HepG2 (cell line): ENCODE results near the gene PKIG. TPM values are rescaled to one million over a fixed set of nuclear protein-coding genes. Genes with fewer than 3 reads are reported as not detected.

Experiments
- ATF7-NPFF ChIP-seq: sonication (generic); formaldehyde crosslinking; IDR thresholded peaks from 2 replicates; pipeline ENCODE4 v1.8.1; 2023; ENCODE audit warnings: mild to moderate bottlenecking, low read depth, missing genetic modification reagents, moderate library complexity
- BRCA1 ChIP-seq: sonication (generic); formaldehyde crosslinking; IDR thresholded peaks from 2 replicates; pipeline ENCODE4 v1.4.0; 2020; ENCODE audit warnings: missing genetic modification reagents
- CHCHD3 ChIP-seq: sonication (generic); formaldehyde crosslinking; IDR thresholded peaks from 2 replicates; pipeline ENCODE4 v1.8.0; 2022; ENCODE audit warnings: mild to moderate bottlenecking, missing genetic modification reagents, moderate library complexity
- ELF1 ChIP-seq: sonication (generic); formaldehyde crosslinking; IDR thresholded peaks from 2 replicates; pipeline ENCODE4 v1.4.0; 2020; ENCODE audit warnings: missing genetic modification reagents
- EP300 ChIP-seq, 3 experiments: sonication (generic) in 1 of 3; formaldehyde crosslinking in 1 of 3; IDR thresholded peaks; 2 replicates each; pipeline versions ENCODE4 v1.5.1 to v1.6.1; 2011 to 2020; ENCODE audit warnings: low read depth in 2 of 3, low read length in 2 of 3, borderline replicate concordance in 1 of 3, improper control_type of control experiment in 1 of 3, mild to moderate bottlenecking in 1 of 3, missing genetic modification reagents in 1 of 3, moderate library complexity in 1 of 3
- HINFP ChIP-seq: sonication (generic); formaldehyde crosslinking; IDR thresholded peaks from 2 replicates; pipeline ENCODE4 v1.4.0; 2020; ENCODE audit warnings: low read depth, mild to moderate bottlenecking, missing genetic modification reagents
- HNF1B ChIP-seq: sonication (generic); formaldehyde crosslinking; IDR thresholded peaks from 2 replicates; pipeline ENCODE4 v1.5.1; 2020; ENCODE audit warnings: mild to moderate bottlenecking, moderate library complexity, missing genetic modification reagents
- LCORL ChIP-seq, 2 experiments: fragments of 450-650 bp in 1 of 2; sonication (generic) in 1 of 2; formaldehyde crosslinking in 1 of 2; IDR thresholded peaks; 2 replicates each; pipeline versions ENCODE4 v1.5.0 to v1.6.1; 2017 to 2020; ENCODE audit warnings: antibody characterized with exemption in 1 of 2, missing genetic modification reagents in 1 of 2
- PAXIP1 ChIP-seq: sonication (generic); formaldehyde crosslinking; conservative IDR thresholded peaks from 2 replicates; pipeline ENCODE4 v1.4.0; 2020; ENCODE audit warnings: mild to moderate bottlenecking, missing genetic modification reagents, moderate library complexity
- RNF2 ChIP-seq: fragments of 450-650 bp; conservative IDR thresholded peaks from 2 replicates; pipeline ENCODE4 v1.6.1; 2016; ENCODE audit warnings: low read depth
- SPEN ChIP-seq: sonication (generic); formaldehyde crosslinking; IDR thresholded peaks from 2 replicates; pipeline ENCODE4 v1.5.1; 2020; ENCODE audit warnings: low read depth, mild to moderate bottlenecking, missing genetic modification reagents
- TOPORS ChIP-seq: sonication (generic); formaldehyde crosslinking; IDR thresholded peaks from 2 replicates; pipeline ENCODE4 v1.8.0; 2023; ENCODE audit warnings: mild to moderate bottlenecking, missing genetic modification reagents
- ZBTB42 ChIP-seq: sonication (generic); formaldehyde crosslinking; IDR thresholded peaks from 2 replicates; pipeline ENCODE4 v1.5.0; 2020; ENCODE audit warnings: mild to moderate bottlenecking, missing genetic modification reagents
- ZBTB7B ChIP-seq: sonication (generic); formaldehyde crosslinking; IDR thresholded peaks from 2 replicates; pipeline ENCODE4 v1.4.0; 2020; ENCODE audit warnings: missing genetic modification reagents
- ZNF274 ChIP-seq: sonication (generic); formaldehyde crosslinking; IDR thresholded peaks from 2 replicates; pipeline ENCODE4 v1.5.1; 2020; ENCODE audit warnings: mild to moderate bottlenecking, missing genetic modification reagents
- ZNF607 ChIP-seq: sonication (generic); formaldehyde crosslinking; IDR thresholded peaks from 2 replicates; pipeline ENCODE4 v1.5.1; 2020; ENCODE audit warnings: missing genetic modification reagents, mild to moderate bottlenecking, borderline replicate concordance
- ZNF615 ChIP-seq: sonication (generic); formaldehyde crosslinking; IDR thresholded peaks from 2 replicates; pipeline ENCODE4 v1.5.0; 2020; ENCODE audit warnings: mild to moderate bottlenecking, missing genetic modification reagents, borderline replicate concordance
- ZNF724P ChIP-seq: sonication (generic); formaldehyde crosslinking; IDR thresholded peaks from 2 replicates; pipeline ENCODE4 v1.8.0; 2022; ENCODE audit warnings: missing genetic modification reagents, borderline replicate concordance
- polyA plus RNA-seq, 8 experiments: library from polyadenylated mRNA; depleted of rRNA in 3 of 8; stranded (reverse) in 7 of 8; unstranded in 1 of 8; fragments of >200 nt; fragmentation: Illumina TruSeq in 4 of 8; extraction: Trizol in 4 of 8; gene quantifications; 2 replicates each; pipeline versions ENCODE4 v1.2.1 to v1.2.3, GENCODE V29; 2011 to 2016; ENCODE audit warnings: low read depth in 4 of 8, missing spikeins in 1 of 8, mixed read lengths in 1 of 8; ENCODE audit not compliant: insufficient read depth in 1 of 8
- total RNA-seq, 5 experiments: library from RNA; depleted of rRNA; stranded (reverse); fragments of >200 nt; fragmentation: Illumina TruSeq; extraction: Trizol; gene quantifications; 2 replicates each; pipeline ENCODE4 v1.2.3, GENCODE V29; 2016; ENCODE audit warnings: low read depth in 1 of 5
- TF ChIP-seq, protein P1 (sequence below): sonication (generic); formaldehyde crosslinking; IDR thresholded peaks from 2 replicates; pipeline ENCODE4 v1.5.1; 2020; ENCODE audit warnings: mild to moderate bottlenecking, missing genetic modification reagents, moderate library complexity

The PKIG gene
- total and polyA plus RNA-seq, 2 of the 13 experiments (the other 11 are each of a cell fraction or from before 2014, with no cell fraction given), result 30.8 to 44.5 TPM

GRCh38 chr20:44642203-44643153, 60.1 kb downstream of the PKIG start (continued):
- TF ChIP-seq ZNF615 (CRISPR knock-in tag) (no peak; the same call in 1 of the 2 replicates), ZBTB42 (peak; percentile 51; the same call in 1 of the 2 replicates), EP300 (IDR thresholded peaks at IDR 0.05; ENCODE audit: low read depth in 2 of 2, low read length in 2 of 2) (peak in 1 of 2 experiments; percentile 23; a peak in 1 of 4 replicates), EP300 (CRISPR knock-in tag; IDR thresholded peaks at IDR 0.05; ENCODE audit: borderline replicate concordance) (no peak), ZBTB7B (CRISPR knock-in tag) (0 out of 2 replicates have a peak, but pooled peaks have one; percentile 35), HNF1B (peak; percentile 25), HINFP (CRISPR knock-in tag) (no peak; the same call in 1 of the 2 replicates), ATF7-NPFF (0 out of 2 replicates have a peak, but pooled peaks have one; percentile 5), ZNF274 (CRISPR knock-in tag) (peak; percentile 46; the same call in 1 of the 2 replicates), CHCHD3 (CRISPR knock-in tag) (no peak), ELF1 (CRISPR knock-in tag) (peak; percentile 46), ZNF607 (CRISPR knock-in tag) (peak; percentile 38; the same call in 1 of the 2 replicates), LCORL (IDR thresholded peaks at IDR 0.05) (no peak), LCORL (CRISPR knock-in tag; IDR thresholded peaks at IDR 0.05) (no peak), TOPORS (peak; percentile 82), SPEN (0 out of 2 replicates have a peak, but pooled peaks have one; percentile 2), ZNF724P (CRISPR knock-in tag) (no peak), BRCA1 (no peak), RNF2 (peak; percentile 38; the same call in 1 of the 2 replicates), PAXIP1 (CRISPR knock-in tag) (peak; percentile 53; the same call in 1 of the 2 replicates)
- TF ChIP-seq, protein P1, sequence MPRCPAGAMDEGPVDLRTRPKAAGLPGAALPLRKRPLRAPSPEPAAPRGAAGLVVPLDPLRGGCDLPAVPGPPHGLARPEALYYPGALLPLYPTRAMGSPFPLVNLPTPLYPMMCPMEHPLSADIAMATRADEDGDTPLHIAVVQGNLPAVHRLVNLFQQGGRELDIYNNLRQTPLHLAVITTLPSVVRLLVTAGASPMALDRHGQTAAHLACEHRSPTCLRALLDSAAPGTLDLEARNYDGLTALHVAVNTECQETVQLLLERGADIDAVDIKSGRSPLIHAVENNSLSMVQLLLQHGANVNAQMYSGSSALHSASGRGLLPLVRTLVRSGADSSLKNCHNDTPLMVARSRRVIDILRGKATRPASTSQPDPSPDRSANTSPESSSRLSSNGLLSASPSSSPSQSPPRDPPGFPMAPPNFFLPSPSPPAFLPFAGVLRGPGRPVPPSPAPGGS (CRISPR knock-in tag), result 0 out of 2 replicates have a peak, but pooled peaks have one; percentile 14
